Ammon's horn (tissue), 1 donor: ENCODE data around the gene CADM2.
A peak's percentile ranks its signal among the peaks of the same experiment; 100 is the strongest.

Experiments
- DNase-seq: peaks from one replicate; pipeline ENCODE4 v3.0.0-alpha.2; 2016; ENCODE audit warnings: low spot score

Gene CADM2

DNA sequence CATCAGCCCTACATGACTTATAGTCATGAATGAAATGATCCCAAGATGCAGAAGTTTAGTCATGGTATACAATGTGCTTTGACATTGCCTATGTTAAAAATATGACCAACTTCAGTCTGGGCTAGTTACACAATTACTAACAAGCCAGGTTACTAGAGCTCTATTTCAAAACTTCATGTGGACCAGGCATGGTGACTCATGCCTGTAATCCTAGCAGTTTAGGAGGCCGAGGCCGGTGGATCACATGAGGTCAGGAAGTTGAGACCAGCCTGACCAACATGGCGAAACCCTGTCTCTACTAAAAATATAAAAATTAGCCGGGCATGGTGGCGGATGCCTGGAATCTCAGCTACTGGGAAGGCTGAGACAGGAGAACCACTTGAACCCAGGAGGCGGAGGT lies 613.0 kb downstream of the CADM2 start:
- DNase-seq = no peak

- no peak for DNase-seq
Observed at GRCh38 chr3:85572426-85572825, 613.6 kb downstream of the CADM2 start.

DNA sequence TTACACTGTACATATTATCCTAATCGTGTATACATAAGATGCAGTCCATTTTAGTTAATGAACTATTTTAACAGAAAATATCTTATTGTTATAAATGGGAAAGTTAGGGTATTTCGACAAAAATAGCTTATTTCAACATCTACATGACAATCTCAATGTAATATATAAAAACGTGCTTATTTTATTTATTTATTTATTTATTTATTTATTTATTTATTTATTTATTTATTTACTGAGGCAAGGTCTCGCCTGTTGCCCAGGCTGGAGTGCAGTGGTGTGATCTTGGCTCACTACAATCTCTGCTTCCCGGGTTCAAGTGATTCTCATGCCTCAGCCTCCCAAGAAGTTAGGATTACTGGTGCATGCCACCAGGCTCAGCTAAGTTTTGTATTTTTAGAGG lies 614.2 kb downstream of the CADM2 start:
- no peak for DNase-seq

GRCh38 chr3:85574006-85574705 lies 615.4 kb downstream of the CADM2 start:
- DNase-seq = no peak

DNA sequence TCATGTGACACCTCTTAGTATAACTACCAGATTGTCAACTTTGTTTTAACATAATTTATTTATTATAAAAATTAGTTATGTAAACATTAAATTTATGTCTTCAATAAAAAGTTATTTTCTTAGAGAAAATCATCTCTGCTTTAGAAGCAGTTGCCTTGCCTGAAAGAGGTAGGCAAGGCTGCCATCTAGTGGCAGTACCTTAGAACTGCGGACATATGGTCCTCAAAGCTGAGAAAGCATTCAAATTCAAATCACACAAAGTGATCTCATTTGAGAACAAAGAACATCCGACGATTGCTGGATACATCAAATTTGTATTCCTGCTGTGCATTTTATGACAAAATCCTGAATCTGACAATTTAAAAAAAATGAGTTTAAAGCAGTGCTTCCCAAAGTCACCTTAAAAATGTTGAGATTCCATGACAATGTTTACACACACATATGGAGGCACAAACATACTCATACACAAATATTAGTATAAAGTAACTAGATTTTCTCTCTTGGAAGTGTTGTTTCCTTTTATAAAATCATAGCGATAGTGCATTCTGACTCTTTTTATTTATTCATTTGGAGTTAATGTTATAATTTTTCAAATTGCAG lies 617.4 kb downstream of the CADM2 start:
- peak; percentile 94 for DNase-seq

DNA sequence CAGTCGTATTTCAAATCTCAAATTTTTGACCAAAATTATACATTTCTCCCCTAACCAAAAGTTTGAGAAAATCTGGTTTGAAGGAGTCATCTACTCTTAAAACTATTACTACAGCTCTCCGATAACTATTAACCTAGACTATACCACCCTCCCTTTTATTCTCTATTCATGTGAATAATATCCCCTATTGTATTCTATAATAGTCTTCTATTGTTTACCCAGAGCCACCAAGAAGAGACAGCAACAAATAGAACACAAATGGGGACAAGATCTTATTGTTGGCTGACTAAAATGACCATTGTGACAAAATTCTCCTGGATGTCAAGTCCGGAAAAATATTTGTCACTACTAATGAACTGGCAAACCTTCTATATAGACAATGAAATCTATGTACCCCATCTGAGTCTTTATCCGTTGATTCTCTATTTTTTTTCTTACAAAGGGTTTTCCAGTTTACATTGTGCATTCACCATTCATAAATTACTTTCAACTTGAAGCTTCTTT lies 618.0 kb downstream of the CADM2 start:
- DNase-seq = peak; percentile 88

DNA sequence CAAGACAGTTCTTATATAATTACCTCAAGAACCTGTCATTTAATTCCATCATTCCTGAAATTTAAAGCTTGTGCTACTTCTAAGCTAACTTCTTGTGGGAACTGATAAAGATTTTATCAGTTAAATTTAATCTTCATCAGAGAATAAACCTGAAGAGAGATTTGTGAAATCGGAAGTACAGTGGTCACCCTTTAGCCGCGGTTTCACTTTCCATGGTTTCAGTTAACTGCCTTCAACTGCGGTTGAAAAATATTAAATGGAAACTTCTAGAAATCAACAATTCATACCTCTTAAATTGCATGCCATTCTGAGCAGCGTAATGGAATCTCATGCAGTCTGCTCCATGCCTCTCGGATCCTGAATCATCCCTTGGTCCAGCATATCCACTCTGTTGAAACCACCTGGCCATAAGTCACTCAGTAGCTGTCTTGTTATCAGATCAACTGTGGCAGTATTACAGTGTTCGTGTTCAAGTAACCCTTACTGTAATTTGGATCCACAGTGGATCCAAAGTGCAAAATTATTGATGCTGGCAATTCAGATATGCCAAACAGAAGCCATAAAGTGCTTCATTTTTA lies 626.1 kb downstream of the CADM2 start:
- DNase-seq = no peak

DNA sequence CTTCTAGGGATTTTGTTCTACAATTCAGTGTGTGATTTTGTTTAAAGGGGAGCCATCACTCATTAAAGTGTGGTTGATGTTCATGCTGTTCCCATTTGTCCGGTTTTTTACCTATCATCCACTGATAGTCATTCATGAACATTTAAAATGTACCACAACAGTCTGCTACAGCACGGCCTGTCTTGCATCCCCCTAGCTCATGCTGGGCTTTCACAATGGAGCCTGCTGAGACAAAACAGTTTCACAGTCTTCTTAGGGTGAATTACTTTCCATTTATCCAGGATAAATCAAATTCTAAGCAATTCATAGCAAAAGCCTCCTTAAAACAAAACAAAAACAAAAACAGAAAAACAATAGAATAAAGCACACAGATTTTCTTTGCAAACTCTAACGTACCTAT lies 627.2 kb downstream of the CADM2 start:
- no peak for DNase-seq

DNA sequence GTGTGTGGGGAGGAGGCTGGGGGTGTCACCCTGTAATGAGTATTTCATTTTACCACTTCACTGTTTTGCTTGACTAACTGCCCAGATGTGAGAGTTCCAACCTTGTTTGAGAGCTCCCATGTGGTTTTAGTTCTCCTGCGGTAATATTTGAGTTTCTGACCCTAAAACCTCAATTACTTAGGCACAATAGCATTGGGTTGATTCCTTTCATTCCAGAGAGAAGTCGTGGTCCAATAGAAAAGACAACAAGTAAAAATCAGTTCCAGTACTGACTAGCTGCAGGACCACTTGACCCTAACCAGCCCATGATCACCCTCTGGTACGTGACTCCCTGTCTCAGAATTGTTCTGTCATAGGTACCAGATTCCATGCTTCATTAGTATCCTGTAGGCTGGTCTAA lies 630.4 kb downstream of the CADM2 start:
- DNase-seq = no peak

DNA sequence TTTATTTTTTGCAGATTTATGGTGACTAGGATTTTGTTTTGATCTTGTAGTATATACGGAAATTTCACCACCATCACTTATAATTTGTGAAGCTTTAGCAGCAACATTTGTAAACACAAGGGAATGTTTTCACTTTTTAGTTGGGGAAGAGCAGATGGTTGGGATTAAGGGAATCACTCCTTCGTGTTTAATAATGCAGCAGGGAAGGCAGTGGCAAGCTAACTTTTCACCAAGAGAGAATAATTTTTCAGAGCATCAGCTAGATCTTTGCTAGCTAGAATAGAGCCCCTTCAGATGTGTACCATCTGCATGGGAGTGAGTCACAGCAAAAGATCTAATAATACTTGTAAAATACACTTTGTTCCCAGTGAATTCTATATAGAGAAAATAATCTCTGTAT lies 632.7 kb downstream of the CADM2 start:
- DNase-seq = no peak

DNA sequence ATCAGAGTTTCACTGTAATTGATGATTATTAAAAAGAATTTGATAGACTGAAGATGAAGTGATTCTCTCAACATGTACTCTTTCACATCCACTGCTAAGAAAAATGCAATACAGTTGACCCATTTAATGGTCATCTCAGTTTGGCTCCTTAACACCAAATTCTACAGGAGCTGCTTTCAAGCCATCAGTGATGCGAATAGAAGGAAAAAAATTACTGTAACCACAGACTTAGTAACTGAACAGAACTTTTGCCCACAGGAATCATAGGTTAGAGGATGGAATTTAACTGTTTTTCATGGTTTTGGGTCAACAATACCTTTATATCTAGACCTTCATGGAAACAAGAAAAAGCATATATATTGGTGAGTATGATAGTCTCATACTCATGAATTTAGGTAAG lies 633.5 kb downstream of the CADM2 start:
- no peak for DNase-seq

- peak; percentile 21 for DNase-seq
Observed at GRCh38 chr3:85594676-85595075, 635.9 kb downstream of the CADM2 start.

DNA sequence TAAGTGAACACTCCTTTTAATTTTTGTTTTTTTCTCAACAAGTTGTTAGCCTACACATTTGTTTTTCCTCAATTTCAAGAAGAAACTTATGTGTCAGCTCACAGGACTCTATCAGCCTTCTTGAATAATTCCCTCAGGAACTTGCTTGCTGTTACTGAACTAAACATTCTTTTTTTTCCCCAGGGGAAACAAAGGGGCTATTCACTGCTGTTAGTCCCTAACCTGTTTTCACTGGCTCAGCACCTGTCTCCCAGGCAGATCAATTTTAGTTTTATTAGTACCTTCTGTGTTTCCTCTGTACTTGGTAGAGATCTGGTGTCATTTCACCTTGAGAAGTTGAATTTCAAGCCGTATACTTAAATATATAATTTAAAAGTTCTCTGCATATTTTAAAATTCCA lies 644.6 kb downstream of the CADM2 start:
- no peak for DNase-seq

DNA sequence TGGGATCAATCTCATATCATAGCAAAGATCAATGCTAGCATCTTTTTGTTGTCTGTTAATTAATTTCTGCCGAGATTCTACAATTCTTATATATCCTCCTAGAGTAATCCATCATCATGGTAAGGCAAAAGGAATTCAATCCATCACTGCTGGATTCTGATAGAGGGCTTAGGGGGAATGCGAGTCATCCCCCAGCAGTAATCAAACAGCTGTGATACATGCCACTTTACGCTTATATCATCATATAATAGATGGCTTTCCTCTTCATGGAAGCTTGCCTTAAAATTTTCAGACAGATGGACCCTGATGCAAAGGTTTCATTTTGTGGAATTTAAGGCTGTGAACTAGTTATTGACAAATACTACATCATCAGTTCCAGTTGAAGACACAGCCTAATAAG lies 645.9 kb downstream of the CADM2 start:
- DNase-seq = no peak

DNA sequence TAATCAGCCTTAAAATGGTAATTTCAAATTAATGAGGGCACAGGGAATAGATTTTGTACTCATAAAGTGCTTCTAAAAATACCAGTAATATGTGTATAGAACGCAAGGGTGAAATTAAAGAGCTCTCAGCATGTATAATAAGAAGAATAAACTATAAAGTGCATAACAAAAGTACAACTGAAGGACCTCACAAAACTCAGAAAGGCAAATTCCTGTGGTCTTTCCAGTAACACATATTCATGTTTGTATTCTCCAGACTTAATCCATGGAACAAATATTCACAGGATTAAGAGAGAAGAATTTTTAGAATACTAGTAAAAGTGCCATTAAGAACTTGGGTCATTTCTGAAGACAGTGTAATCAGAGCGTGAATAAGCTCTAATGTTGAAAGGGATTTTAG lies 646.3 kb downstream of the CADM2 start:
- no peak for DNase-seq

GRCh38 chr3:85626662-85627061 lies 667.9 kb downstream of the CADM2 start:
- no peak for DNase-seq

GRCh38 chr3:85627932-85628331 lies 669.1 kb downstream of the CADM2 start:
- DNase-seq = no peak

GRCh38 chr3:85631070-85631469 lies 672.3 kb downstream of the CADM2 start:
- DNase-seq = no peak

DNA sequence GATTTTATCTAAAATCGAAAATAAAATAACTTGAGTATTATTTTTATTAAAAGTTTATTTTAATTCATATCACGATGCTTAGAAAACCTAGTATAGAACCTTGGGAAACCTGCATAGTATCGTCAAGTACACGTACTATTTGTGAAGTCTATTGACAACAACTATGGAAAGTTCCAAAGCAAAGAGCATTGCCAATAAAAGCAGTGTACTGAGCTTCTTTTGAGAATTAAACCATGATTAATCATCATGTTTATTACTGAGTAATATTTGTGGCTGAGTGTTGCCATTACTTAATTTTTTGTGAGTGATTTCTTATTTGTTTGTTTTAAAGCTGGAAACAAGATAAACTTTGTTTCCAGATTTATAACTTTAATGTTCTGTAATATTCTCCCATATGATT lies 674.1 kb downstream of the CADM2 start:
- no peak for DNase-seq

GRCh38 chr3:85652360-85652759 lies 693.6 kb downstream of the CADM2 start:
- no peak for DNase-seq

DNA sequence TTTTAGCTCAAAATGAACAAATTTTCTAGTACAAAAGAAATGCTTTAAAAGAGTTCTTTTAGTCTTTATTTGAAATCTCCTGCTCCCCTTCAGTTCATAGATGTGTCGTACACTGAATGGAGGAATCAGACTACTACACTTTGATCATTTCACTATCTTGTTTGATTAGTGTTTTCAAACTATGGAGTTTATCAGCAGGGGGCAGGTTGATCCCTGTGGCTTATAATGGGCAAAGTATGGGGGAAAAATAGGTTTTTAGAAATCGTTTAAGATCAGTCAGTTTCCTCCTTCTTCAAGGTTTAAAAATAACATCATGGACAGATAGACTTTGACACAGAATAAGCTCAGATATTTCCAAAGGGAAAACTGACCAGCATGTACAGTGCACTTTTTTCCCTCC lies 701.7 kb downstream of the CADM2 start:
- DNase-seq = no peak

GRCh38 chr3:85662462-85662861 lies 703.7 kb downstream of the CADM2 start:
- DNase-seq = no peak

DNA sequence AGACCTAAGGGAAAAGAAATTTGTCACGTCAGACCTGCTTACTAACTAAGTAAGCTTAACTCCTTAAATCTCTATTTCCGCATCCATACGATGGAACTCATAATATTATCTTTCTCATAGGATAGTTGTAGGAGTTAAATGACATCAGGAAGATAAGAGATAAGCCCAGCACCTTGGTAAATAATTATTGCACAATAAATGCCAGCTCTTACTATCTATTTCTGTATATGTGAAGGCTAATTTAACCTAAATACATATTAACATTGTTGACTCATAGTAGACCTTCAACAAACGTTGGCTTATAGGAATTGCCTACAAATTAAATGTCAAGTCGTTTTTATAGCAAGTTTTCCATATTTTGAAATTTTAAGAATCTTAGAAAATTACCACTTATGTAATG lies 709.0 kb downstream of the CADM2 start:
- no peak for DNase-seq
